Measurements from ENCODE around the gene VPS9D1.

Gene VPS9D1

DNA sequence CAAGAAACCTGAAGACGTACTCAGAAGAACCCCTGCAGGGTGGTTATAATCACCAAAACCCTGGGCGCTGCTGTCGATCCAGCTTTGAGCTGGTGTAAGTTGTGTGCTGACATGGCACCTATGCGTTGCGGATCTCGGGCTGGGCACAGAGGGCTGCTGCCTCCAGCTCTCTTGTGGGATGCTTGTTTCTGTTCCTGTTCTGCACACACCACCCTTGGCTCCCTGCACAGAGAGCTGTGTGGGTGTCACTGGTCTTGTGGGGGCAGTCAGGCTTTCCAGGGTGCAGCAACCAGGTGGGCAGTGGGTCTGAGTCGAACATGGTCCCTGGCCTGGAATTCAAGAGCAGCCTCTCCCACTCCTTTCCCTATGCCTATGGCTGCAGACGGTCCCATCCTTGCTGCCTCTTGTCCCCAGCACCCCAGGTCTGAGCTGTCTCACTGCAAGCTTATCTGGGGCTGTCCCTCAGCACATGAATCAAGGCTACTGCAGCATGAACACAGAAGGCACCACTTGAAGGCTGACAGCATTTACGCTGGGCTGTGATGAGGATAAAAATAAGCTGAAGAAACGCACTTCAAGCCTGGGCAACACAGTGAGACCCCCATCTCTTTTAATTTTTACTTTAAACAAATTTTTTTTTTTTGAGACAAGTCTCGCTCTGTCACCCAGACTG, 20.8 kb upstream of the VPS9D1 start:
- Mint-ChIP-seq H3K4me3 (no peak overlapping the region), H3K27ac (peak overlapping the region; percentile 41 to 81)
- DNase-seq = no peak

GRCh38 chr16:89739383-89739782, 18.7 kb upstream of the VPS9D1 start:
- ATAC-seq (replicated peaks) (no peak), DNase-seq (no peak)
- Mint-ChIP-seq H3K4me3 (no peak overlapping the region), H3K4me1 (ENCODE audit: low read depth in 2 of 2) (peaks cover 24 to 36% of the 10 kb centered on the region in 2 donors), H3K27me3 (no peaks in the 10 kb centered on the region), H3K27ac (peak overlapping the region in 1 of 2 donors; percentile 75), H3K36me3 (ENCODE audit: insufficient read depth) (peaks cover 95% of the 10 kb centered on the region), H3K9me3 (no peaks in the 10 kb centered on the region)

More for the DNA sequence above, 20.8 kb upstream of the VPS9D1 start:
- no peak for ATAC-seq (replicated peaks)
- H3K27me3 Mint-ChIP-seq = no peaks in the 10 kb centered on the region
- H3K9me3 Mint-ChIP-seq = no peaks in the 10 kb centered on the region
- peaks cover 17 to 35% of the 10 kb centered on the region in 2 donors for H3K4me1 Mint-ChIP-seq (ENCODE audit: low read depth in 2 of 2)
- H3K36me3 Mint-ChIP-seq (ENCODE audit: insufficient read depth) = peaks cover 82% of the 10 kb centered on the region

- ATAC-seq (replicated peaks) (no peak), DNase-seq (no peak)
- Mint-ChIP-seq H3K4me1 (ENCODE audit: low read depth in 2 of 2) (peaks cover 25 to 33% of the 10 kb centered on the region in 2 donors), H3K27ac (peak overlapping the region in 1 of 2 donors; percentile 75), H3K36me3 (ENCODE audit: insufficient read depth) (peaks cover 96% of the 10 kb centered on the region), H3K4me3 (peak overlapping the region in 1 of 2 donors; percentile 33), H3K9me3 (no peaks in the 10 kb centered on the region), H3K27me3 (no peaks in the 10 kb centered on the region)
These were observed 18.0 kb upstream of the VPS9D1 start for GRCh38 chr16:89738538-89739317.

- Mint-ChIP-seq H3K4me1 (ENCODE audit: low read depth in 2 of 2) (peaks cover 30 to 32% of the 10 kb centered on the region in 2 donors), H3K27ac (peak overlapping the region in 1 of 2 donors; percentile 75), H3K4me3 (peak overlapping the region in 1 of 2 donors; percentile 55), H3K36me3 (ENCODE audit: insufficient read depth) (peaks cover 100% of the 10 kb centered on the region), H3K9me3 (no peaks in the 10 kb centered on the region), H3K27me3 (no peaks in the 10 kb centered on the region)
- no peak for DNase-seq
- no peak for ATAC-seq (replicated peaks)
These were observed 17.3 kb upstream of the VPS9D1 start for GRCh38 chr16:89738072-89738377.

DNA sequence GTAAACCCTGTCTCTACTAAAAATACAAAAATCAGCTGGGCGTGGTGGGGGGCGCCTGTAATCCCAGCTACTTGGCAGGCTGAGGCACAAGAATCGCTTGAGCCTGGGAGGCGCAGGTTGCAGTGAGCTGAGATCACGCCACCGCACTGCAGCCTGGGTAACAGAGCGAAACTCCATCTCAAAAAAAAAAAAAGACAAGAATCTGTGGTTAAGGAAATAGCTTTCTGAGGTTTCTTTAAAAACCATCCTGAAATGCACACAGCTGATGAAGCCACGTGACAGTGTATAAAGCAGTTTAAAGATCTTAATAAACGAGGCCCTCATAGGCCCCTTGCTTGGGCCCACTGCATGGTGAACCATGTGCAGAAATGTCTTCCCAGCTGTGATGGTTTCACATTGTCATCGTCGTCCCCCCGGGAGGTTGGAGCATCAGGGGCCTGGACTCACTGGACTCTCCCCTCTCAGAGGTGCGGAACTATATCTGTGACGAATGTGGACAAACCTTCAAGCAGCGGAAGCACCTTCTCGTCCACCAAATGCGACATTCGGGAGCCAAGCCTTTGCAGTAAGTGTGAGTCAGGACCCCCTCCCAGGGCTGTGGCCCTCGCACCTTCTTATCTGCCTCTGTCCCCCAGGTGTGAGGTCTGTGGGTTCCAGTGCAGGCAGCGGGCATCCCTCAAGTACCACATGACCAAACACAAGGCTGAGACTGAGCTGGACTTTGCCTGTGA, 16.8 kb upstream of the VPS9D1 start:
- peak; percentile 89 for ATAC-seq (replicated peaks)
- peaks cover 100% of the 10 kb centered on the region for H3K36me3 Mint-ChIP-seq (ENCODE audit: insufficient read depth)
- peak; percentile 33 to 39 (median 35) for DNase-seq

DNA sequence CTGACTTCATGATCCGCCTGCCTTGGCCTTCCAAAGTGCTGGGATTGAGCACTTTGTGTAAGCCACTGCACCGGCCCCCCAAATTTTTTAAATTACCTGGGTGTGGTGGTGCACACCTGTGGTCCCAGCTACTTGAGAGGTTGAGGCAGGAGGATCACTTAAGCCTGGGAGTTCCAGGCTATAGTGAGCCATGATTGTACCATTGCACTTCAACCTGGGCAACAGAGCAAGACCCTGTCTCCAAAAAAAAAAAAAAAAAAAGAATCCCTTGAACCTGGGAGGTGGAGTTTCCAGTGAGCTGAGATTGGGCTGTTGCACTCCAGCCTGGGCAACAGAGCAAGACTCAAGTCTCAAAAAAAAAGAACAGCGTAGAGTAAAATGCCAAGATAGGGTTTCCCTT, 15.9 kb upstream of the VPS9D1 start:
- no peaks in the 10 kb centered on the region for H3K9me3 Mint-ChIP-seq
- H3K36me3 Mint-ChIP-seq (ENCODE audit: insufficient read depth) = peaks cover 100% of the 10 kb centered on the region
- H3K27me3 Mint-ChIP-seq = no peaks in the 10 kb centered on the region
- ATAC-seq (replicated peaks) = no peak
- peak overlapping the region in 1 of 2 donors; percentile 75 for H3K27ac Mint-ChIP-seq
- DNase-seq = no peak
- peak overlapping the region; percentile 47 to 55 for H3K4me3 Mint-ChIP-seq
- peaks cover 36 to 39% of the 10 kb centered on the region in 2 donors for H3K4me1 Mint-ChIP-seq (ENCODE audit: low read depth in 2 of 2)

More for the DNA sequence above, 16.8 kb upstream of the VPS9D1 start:
- Mint-ChIP-seq H3K9me3 (no peaks in the 10 kb centered on the region), H3K27me3 (no peaks in the 10 kb centered on the region), H3K4me3 (peak overlapping the region; percentile 47 to 55), H3K4me1 (ENCODE audit: low read depth in 2 of 2) (peaks cover 31 to 33% of the 10 kb centered on the region in 2 donors), H3K27ac (peak overlapping the region; percentile 62 to 75)

DNA sequence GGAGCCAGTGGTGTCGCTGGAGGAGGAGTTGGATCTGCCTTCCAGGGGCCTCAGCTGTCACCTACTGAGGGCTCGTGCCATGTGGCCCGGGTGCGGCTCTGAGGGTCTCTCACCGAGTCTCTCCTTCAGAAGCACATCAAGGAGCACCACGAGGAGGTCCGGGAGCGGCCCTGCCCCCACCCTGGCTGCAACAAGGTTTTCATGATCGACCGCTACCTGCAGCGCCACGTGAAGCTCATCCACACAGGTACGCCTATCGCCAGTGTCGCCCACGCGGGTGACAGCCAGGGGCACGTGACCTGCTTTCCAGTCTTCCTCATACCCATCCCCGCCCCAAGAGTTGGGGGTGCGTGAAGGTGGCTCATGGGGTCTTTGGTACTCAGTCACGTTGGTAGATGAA, 13.1 kb upstream of the VPS9D1 start:
- Mint-ChIP-seq H3K27me3 (no peaks in the 10 kb centered on the region), H3K27ac (no peak overlapping the region), H3K9me3 (no peaks in the 10 kb centered on the region), H3K4me1 (ENCODE audit: low read depth in 2 of 2) (peaks cover 32 to 44% of the 10 kb centered on the region in 2 donors), H3K36me3 (ENCODE audit: insufficient read depth) (peaks cover 100% of the 10 kb centered on the region), H3K4me3 (no peak overlapping the region)
- DNase-seq = no peak
- ATAC-seq (replicated peaks) = no peak

GRCh38 chr16:89733322-89733721, 12.6 kb upstream of the VPS9D1 start:
- Mint-ChIP-seq H3K27ac (peak overlapping the region; percentile 38 to 82), H3K27me3 (no peaks in the 10 kb centered on the region), H3K36me3 (ENCODE audit: insufficient read depth) (peaks cover 100% of the 10 kb centered on the region), H3K4me1 (ENCODE audit: low read depth in 2 of 2) (peaks cover 32 to 42% of the 10 kb centered on the region in 2 donors), H3K9me3 (no peaks in the 10 kb centered on the region), H3K4me3 (no peak overlapping the region)
- no peak for ATAC-seq (replicated peaks)
- no peak for DNase-seq

DNA sequence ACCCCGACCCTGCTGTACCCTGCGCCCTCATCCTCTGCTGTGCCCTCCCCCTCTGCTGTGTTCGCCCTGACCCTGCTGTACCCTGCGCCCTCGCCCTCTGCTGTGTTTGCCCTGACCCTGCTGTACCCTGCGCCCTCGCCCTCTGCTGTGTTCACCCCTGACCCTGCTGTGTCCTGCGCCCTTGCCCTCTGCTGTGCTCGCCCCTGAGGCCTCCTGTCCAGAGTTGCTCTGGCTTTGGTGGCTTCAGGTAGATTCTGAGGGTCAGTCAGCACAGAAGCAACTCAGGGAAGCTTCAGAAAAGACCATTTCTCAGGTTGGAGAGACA, 12.2 kb upstream of the VPS9D1 start:
- peaks cover 30 to 41% of the 10 kb centered on the region in 2 donors for H3K4me1 Mint-ChIP-seq (ENCODE audit: low read depth in 2 of 2)

GRCh38 chr16:89732142-89732917, 11.6 kb upstream of the VPS9D1 start:
- H3K27me3 Mint-ChIP-seq = no peaks in the 10 kb centered on the region
- no peaks in the 10 kb centered on the region for H3K9me3 Mint-ChIP-seq
- H3K4me3 Mint-ChIP-seq = no peak overlapping the region
- no peak for ATAC-seq (replicated peaks)
- peak overlapping the region; percentile 82 to 90 for H3K27ac Mint-ChIP-seq
- peaks cover 28 to 41% of the 10 kb centered on the region in 2 donors for H3K4me1 Mint-ChIP-seq (ENCODE audit: low read depth in 2 of 2)
- DNase-seq = no peak
- H3K36me3 Mint-ChIP-seq (ENCODE audit: insufficient read depth) = peaks cover 100% of the 10 kb centered on the region

More for the DNA sequence above, 12.2 kb upstream of the VPS9D1 start:
- Mint-ChIP-seq H3K4me3 (no peak overlapping the region), H3K36me3 (ENCODE audit: insufficient read depth) (peaks cover 100% of the 10 kb centered on the region), H3K27ac (peak overlapping the region; percentile 77 to 82), H3K27me3 (no peaks in the 10 kb centered on the region), H3K9me3 (no peaks in the 10 kb centered on the region)
- DNase-seq = no peak
- no peak for ATAC-seq (replicated peaks)

DNA sequence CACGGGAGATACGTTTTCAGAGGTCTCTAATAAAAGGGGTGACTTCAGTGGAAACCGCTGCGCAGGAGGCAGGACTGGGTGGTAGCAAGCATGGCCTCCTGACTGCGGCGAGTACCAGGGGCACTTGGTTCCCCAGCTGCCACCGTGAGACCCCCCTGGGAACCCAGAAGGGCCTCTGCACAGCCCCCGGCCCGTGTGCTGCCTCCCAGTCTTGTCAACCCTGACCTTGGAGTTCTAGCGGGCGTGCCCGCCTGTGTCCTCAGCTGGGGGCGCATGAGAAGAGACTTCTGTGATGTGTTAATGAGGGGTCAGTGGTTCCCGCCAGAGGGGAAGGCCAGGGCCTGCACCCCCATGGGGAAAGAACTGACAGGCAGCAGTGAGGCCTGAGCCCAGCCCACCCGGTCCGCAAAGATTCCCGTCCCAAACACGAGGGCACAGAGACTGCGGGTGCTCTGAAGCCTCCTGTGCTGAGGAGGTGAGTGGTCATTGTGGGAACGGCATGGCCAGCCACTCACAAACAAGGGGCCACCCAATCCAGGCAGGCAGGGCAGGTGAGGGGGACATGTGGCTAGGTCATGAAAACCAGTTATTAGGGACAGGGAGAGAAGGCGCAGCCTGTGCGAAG, 10.0 kb upstream of the VPS9D1 start:
- Mint-ChIP-seq H3K27ac (peak overlapping the region in 1 of 2 donors; percentile 77), H3K9me3 (no peaks in the 10 kb centered on the region), H3K27me3 (no peaks in the 10 kb centered on the region), H3K4me3 (peak overlapping the region in 1 of 2 donors; percentile 19), H3K4me1 (ENCODE audit: low read depth in 2 of 2) (peaks cover 25 to 44% of the 10 kb centered on the region in 2 donors), H3K36me3 (ENCODE audit: insufficient read depth) (peaks cover 100% of the 10 kb centered on the region)
- ATAC-seq (replicated peaks) (no peak), DNase-seq (no peak)

- Mint-ChIP-seq H3K27me3 (no peaks in the 10 kb centered on the region), H3K27ac (peak overlapping the region in 1 of 2 donors; percentile 77), H3K36me3 (ENCODE audit: insufficient read depth) (peaks cover 99% of the 10 kb centered on the region), H3K4me1 (ENCODE audit: low read depth in 2 of 2) (peaks cover 24 to 43% of the 10 kb centered on the region in 2 donors), H3K9me3 (no peaks in the 10 kb centered on the region), H3K4me3 (peak overlapping the region in 1 of 2 donors; percentile 19)
- DNase-seq = no peak
- no peak for ATAC-seq (replicated peaks)
These were observed 9.3 kb upstream of the VPS9D1 start for GRCh38 chr16:89729863-89730593.

All from effector memory CD8-positive, alpha-beta T cell (primary cell).